ENCODE data around the gene ANTXR2. TPM values are rescaled to one million over a fixed set of nuclear protein-coding genes. Genes with fewer than 3 reads are reported as not detected.

Gene ANTXR2
- total RNA-seq (2022; extraction: Qiagen RNA extraction; ENCODE audit: low read depth) = 4.4 to 7.1 TPM (median 5.7 TPM) in 5 replicates

GRCh38 chr4:80072744-80073472 lies at the start of gene ANTXR2:
Gene ANTXR2, minus strand, starts transcription at chr4:80073229. Its CDS starts 669 bp downstream, at chr4:80072560.

Other genes with a start within 250 kb of the ANTXR2 start
- 0.32 to 0.67 TPM (median 0.42 TPM) in 5 replicates for gene PRDM8, start 124.3 kb upstream of the ANTXR2 start, total RNA-seq (2022; extraction: Qiagen RNA extraction; ENCODE audit: low read depth)
- 0.20 to 1.0 TPM (median 0.61 TPM) in 5 replicates for gene FGF5, start 193.4 kb upstream of the ANTXR2 start, total RNA-seq (2022; extraction: Qiagen RNA extraction; ENCODE audit: low read depth)